GM18505 (cell line): ENCODE results near the gene CDH15.
"Not testable (repeated sequence)": the region's sequence is repeated elsewhere in the genome, so short reads cannot be mapped to it uniquely, and the experiment has no call there.

Source experiments
- ATAC-seq: cut with Tn5 transposase; IDR thresholded peaks from one replicate; pipeline ENCODE4 v1.9.1; 2021; ENCODE audit not compliant: unreplicated experiment
- POLR2A ChIP-seq: IDR thresholded peaks from 4 replicates; pipeline ENCODE4 v1.6.1; 2011; ENCODE audit warnings: borderline replicate concordance; ENCODE audit not compliant: insufficient read depth, insufficient read length; ENCODE audit errors: extremely low read depth

CDH15 gene

GRCh38 chr16:89156740-89157645 lies 14.6 kb upstream of the CDH15 start:
- ATAC-seq = no peak
- no peak for TF ChIP-seq POLR2A

- no peak for ATAC-seq
- TF ChIP-seq POLR2A = no peak
Observed at GRCh38 chr16:89157778-89158177, 13.8 kb upstream of the CDH15 start.

GRCh38 chr16:89159066-89159849 lies 12.3 kb upstream of the CDH15 start:
- no peak for ATAC-seq
- TF ChIP-seq POLR2A = no peak

GRCh38 chr16:89159850-89160354 lies 11.6 kb upstream of the CDH15 start:
- no peak for ATAC-seq
- TF ChIP-seq POLR2A = no peak

- ATAC-seq = no peak
- TF ChIP-seq POLR2A = no peak
Observed at GRCh38 chr16:89160977-89161701, 10.4 kb upstream of the CDH15 start.

- no peak for TF ChIP-seq POLR2A
- ATAC-seq = no peak
Observed at GRCh38 chr16:89161763-89162713, 9.5 kb upstream of the CDH15 start.

GRCh38 chr16:89163297-89163696 lies 8.3 kb upstream of the CDH15 start:
- no peak for ATAC-seq
- TF ChIP-seq POLR2A = no peak

- ATAC-seq = no peak
- TF ChIP-seq POLR2A = no peak
Observed at GRCh38 chr16:89164436-89164835, 7.1 kb upstream of the CDH15 start.

GRCh38 chr16:89164847-89165680 lies 6.5 kb upstream of the CDH15 start:
- TF ChIP-seq POLR2A = no peak
- no peak for ATAC-seq

- not testable (repeated sequence) for ATAC-seq
Observed at GRCh38 chr16:89165681-89165979, 5.9 kb upstream of the CDH15 start.

GRCh38 chr16:89166696-89167424 lies 4.7 kb upstream of the CDH15 start:
- TF ChIP-seq POLR2A = no peak
- no peak for ATAC-seq
